Fibroblast of villous mesenchyme (primary cell): ENCODE measurements around the gene TTLL5. TPM values are rescaled to one million over a fixed set of nuclear protein-coding genes. Genes with fewer than 3 reads are reported as not detected.
A peak's percentile ranks its signal among the peaks of the same experiment; 100 is the strongest.

Experiments
- DNase-seq: peaks from one replicate; pipeline ENCODE4 v3.0.0-alpha.2; 2010; ENCODE audit warnings: low read depth
- H3K4me3 ChIP-seq: 2 replicates; pipeline ENCODE4 v1.5.1; 2011; ENCODE audit warnings: low read depth, mild to moderate bottlenecking, low read length
- CTCF ChIP-seq: IDR thresholded peaks from 2 replicates; pipeline ENCODE4 v1.5.1; 2012; ENCODE audit warnings: low read depth, mild to moderate bottlenecking, low read length; ENCODE audit not compliant: insufficient read depth
- total RNA-seq: library from RNA; depleted of rRNA; stranded (reverse); fragments of >200 nt; gene quantifications from 2 replicates; pipeline ENCODE4 v1.2.3, GENCODE V29; 2012

The TTLL5 gene
- total RNA-seq, 1 donor = 33.7 TPM

- DNase-seq = peak; percentile 89
- H3K4me3 ChIP-seq = no peak overlapping the region
- no peak for TF ChIP-seq CTCF
These were observed 12.8 kb upstream of the TTLL5 start for GRCh38 chr14:75648066-75648838.

- no peak for TF ChIP-seq CTCF
- DNase-seq = no peak
These were observed 11.7 kb upstream of the TTLL5 start for GRCh38 chr14:75649337-75649736.

GRCh38 chr14:75649773-75650172, 11.3 kb upstream of the TTLL5 start:
- no peak for TF ChIP-seq CTCF
- H3K4me3 ChIP-seq = no peak overlapping the region
- DNase-seq = no peak

More at GRCh38 chr14:75649337-75649736, 11.7 kb upstream of the TTLL5 start:
- no peak overlapping the region for H3K4me3 ChIP-seq

- no peak for TF ChIP-seq CTCF
- H3K4me3 ChIP-seq = no peak overlapping the region
- DNase-seq = no peak
These were observed 10.6 kb upstream of the TTLL5 start for GRCh38 chr14:75650253-75651058.

- TF ChIP-seq CTCF = no peak
- DNase-seq = no peak
- no peak overlapping the region for H3K4me3 ChIP-seq
These were observed 7.5 kb upstream of the TTLL5 start for GRCh38 chr14:75653563-75653962.

GRCh38 chr14:75654127-75654732, 6.8 kb upstream of the TTLL5 start:
- TF ChIP-seq CTCF = peak; percentile 99
- no peak overlapping the region for H3K4me3 ChIP-seq
- peak; percentile 71 for DNase-seq
